Activated gamma-delta T cell treated with Interleukin-2 at 50 U/mL for 16 hours (primary cell): ENCODE measurements around the gene LY6G6D.

Source experiments
- DNase-seq: peaks from one replicate; pipeline ENCODE4 v3.0.0-alpha.2; 2020

The LY6G6D gene

DNA sequence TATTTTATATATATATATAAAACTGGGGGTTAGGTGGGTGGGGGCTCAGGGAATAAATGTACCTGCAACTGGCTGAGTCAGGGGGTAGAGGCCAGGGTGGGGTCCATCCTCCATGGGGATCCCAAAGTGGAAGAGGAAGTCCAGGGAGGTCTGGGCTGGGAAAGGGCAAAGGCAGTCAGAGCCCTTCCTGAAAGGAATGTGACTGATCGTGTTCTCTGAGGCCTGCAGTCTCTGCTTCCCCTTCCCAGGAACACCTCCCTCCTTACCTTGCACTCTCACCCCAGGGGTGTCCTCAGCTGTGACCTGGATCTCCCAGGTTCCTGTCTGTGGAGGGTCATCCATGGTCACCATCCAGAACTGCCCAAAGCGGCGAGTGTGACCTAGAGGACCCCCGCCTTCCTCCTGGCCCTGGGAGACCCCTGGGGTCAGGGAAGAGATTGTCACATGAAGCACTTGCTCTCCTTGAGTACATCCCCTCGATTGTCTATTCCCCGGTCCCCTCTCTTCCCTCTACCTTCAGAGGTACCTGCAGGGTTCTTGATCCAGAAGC lies 52.0 kb downstream of the LY6G6D start:
- no peak for DNase-seq
